Fibroblast of the aortic adventitia (primary cell): ENCODE data around the gene MBLAC1. TPM values are rescaled to one million over a fixed set of nuclear protein-coding genes. Genes with fewer than 3 reads are reported as not detected.

Source experiments
- DNase-seq: peaks from one replicate; pipeline ENCODE4 v3.0.0-alpha.2; 2010; ENCODE audit warnings: low read depth
- H3K4me3 ChIP-seq: 2 replicates; pipeline ENCODE4 v1.5.1; 2011; ENCODE audit warnings: low read depth, mild to moderate bottlenecking, control low read depth, low read length, moderate library complexity
- CTCF ChIP-seq: IDR thresholded peaks from 2 replicates; pipeline ENCODE4 v1.5.1; 2011; ENCODE audit warnings: mild to moderate bottlenecking, low read length, control low read depth, inconsistent platforms; ENCODE audit not compliant: insufficient read depth
- total RNA-seq: library from RNA; depleted of rRNA; stranded (reverse); fragments of >200 nt; gene quantifications from 2 replicates; pipeline ENCODE4 v1.2.3, GENCODE V29; 2012; ENCODE audit warnings: low replicate concordance

Gene MBLAC1
- total RNA-seq, 1 donor = 1.9 TPM

- TF ChIP-seq CTCF = no peak
Observed at GRCh38 chr7:100085515-100085914, 41.3 kb upstream of the MBLAC1 start.

GRCh38 chr7:100087055-100087750 is 39.6 kb upstream of the MBLAC1 start:
- H3K4me3 ChIP-seq = no peak overlapping the region

More at GRCh38 chr7:100085515-100085914, 41.3 kb upstream of the MBLAC1 start:
- DNase-seq = no peak
- H3K4me3 ChIP-seq = no peak overlapping the region

GRCh38 chr7:100088095-100088620 is 38.6 kb upstream of the MBLAC1 start:
- DNase-seq = no peak
- no peak for TF ChIP-seq CTCF
- peak overlapping the region; percentile 96 for H3K4me3 ChIP-seq

More at GRCh38 chr7:100087055-100087750, 39.6 kb upstream of the MBLAC1 start:
- no peak for TF ChIP-seq CTCF
- peak; percentile 100 for DNase-seq

GRCh38 chr7:100088621-100089457 is 37.9 kb upstream of the MBLAC1 start, which contains the start of gene COPS6:
Gene COPS6 (plus strand): TSS chr7:100088969. CDS start chr7:100088991, 22 bp downstream.
- no peak for TF ChIP-seq CTCF
- peak; percentile 69 for DNase-seq
- peak within 1 kb of the TSS; percentile 96 for H3K4me3 ChIP-seq

GRCh38 chr7:100089458-100090196 is 37.1 kb upstream of the MBLAC1 start:
- H3K4me3 ChIP-seq = peak overlapping the region; percentile 96
- DNase-seq = peak; percentile 53
- TF ChIP-seq CTCF = no peak
